Omental fat pad (tissue), 4 donors: Measurements from ENCODE around the gene RFX1. TPM values are rescaled to one million over a fixed set of nuclear protein-coding genes. Genes with fewer than 3 reads are reported as not detected.

Experiments used
- ATAC-seq: fragments of 150-250 bp; one replicate; pipeline ENCODE4 v1.9.1; 2016; ENCODE audit warnings: mild to moderate bottlenecking, moderate library complexity; ENCODE audit not compliant: low FRiP score
- DNase-seq: peaks from one replicate; pipeline ENCODE4 v3.0.0-alpha.2; 2019; ENCODE audit warnings: low spot score
- CTCF ChIP-seq, 3 donors: fragments of 450-650 bp; IDR thresholded peaks; one replicate each; pipeline ENCODE4 v1.5.1; 2016 to 2017; ENCODE audit warnings: antibody characterized with exemption in 3 of 3, mild to moderate bottlenecking in 3 of 3, moderate library complexity in 2 of 3
- total RNA-seq, 4 donors: library from RNA; depleted of rRNA; stranded (reverse); fragments of >200 nt; gene quantifications; one replicate each; pipeline ENCODE4 v1.1.0, GENCODE V29; 2016

RFX1 gene
- total RNA-seq, 4 donors from 2014 or later: 2.8 to 7.6 (median 3.2) TPM

- ATAC-seq: no peak
Observed at GRCh38 chr19:13995017-13995728, 10.9 kb downstream of the RFX1 start.

GRCh38 chr19:13993590-13994300 lies 12.4 kb downstream of the RFX1 start:
- ATAC-seq: no peak
- no peak for DNase-seq
- no peak for TF ChIP-seq CTCF (IDR thresholded peaks at IDR 0.05)

More at GRCh38 chr19:13995017-13995728, 10.9 kb downstream of the RFX1 start:
- DNase-seq: no peak
- no peak for TF ChIP-seq CTCF (IDR thresholded peaks at IDR 0.05)

- TF ChIP-seq CTCF (IDR thresholded peaks at IDR 0.05): no peak
- DNase-seq (no peak), ATAC-seq (no peak)
Observed at GRCh38 chr19:13992025-13992424, 14.1 kb downstream of the RFX1 start.

- TF ChIP-seq CTCF (IDR thresholded peaks at IDR 0.05): no peak
- no peak for DNase-seq
- no peak for ATAC-seq
Observed at GRCh38 chr19:13990085-13990484, 16.0 kb downstream of the RFX1 start.

GRCh38 chr19:13989487-13989886 lies 16.6 kb downstream of the RFX1 start:
- ATAC-seq: no peak

GRCh38 chr19:13987101-13987890 lies 18.8 kb downstream of the RFX1 start:
- no peak for ATAC-seq
- no peak for TF ChIP-seq CTCF (IDR thresholded peaks at IDR 0.05)
- no peak for DNase-seq

More at GRCh38 chr19:13989487-13989886, 16.6 kb downstream of the RFX1 start:
- no peak for DNase-seq
- TF ChIP-seq CTCF (IDR thresholded peaks at IDR 0.05): no peak
